ENCODE results near the gene CERCAM.

The CERCAM gene

DNA sequence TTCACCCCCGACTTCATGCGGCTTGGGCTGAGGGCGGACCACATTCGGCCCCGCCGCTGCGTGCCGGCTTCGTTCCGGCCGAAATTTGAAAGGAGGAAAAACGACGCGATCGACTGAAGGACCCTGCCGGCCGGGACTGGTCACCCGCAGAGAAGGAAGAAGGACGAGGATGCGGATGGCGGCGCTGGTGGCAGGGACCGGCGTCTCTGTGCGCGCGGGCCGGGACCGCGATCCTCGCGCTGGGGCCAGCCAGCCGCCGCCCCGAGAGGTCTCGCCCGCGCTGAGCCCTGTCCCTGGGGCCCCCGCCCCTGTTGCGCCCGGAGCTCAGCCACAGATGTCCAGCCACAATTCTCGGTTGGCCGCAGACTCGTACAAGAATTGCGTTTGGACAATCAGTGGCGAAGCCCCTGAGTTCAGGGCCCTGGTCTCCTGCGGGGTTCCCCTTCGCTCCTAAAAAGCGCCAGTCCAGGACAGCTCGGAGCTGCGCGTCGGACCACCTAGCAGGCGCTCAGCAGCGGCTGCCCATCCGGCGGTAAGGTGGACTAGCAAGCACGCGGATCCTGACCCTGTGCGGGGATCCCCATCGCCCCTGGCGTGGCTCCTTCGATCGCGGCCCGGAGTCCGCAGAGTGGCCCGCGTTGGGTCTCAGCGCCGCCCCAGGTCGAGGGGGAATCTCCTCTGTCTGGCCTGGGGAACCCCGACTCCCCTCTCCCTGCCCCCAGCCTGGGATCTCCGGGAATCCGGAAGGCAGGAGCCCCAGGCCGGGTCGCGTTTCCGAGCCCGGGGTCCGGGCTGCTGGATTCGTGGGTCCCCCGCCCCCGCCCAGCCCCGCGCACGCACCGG, 28.1 kb upstream of the CERCAM start:
- TF ChIP-seq SPI1 (IDR thresholded peaks at IDR 0.05; ENCODE audit: borderline replicate concordance, low read depth), result no peak
- no peak for TF ChIP-seq POLR2AphosphoS5 (IDR thresholded peaks at IDR 0.05; ENCODE audit: low read depth)
- TF ChIP-seq REST (IDR thresholded peaks at IDR 0.05; ENCODE audit: insufficient replicate concordance, low read depth), result no peak
- TF ChIP-seq GABPA (IDR thresholded peaks at IDR 0.05; ENCODE audit: low read depth), result no peak
- TF ChIP-seq, protein P1, sequence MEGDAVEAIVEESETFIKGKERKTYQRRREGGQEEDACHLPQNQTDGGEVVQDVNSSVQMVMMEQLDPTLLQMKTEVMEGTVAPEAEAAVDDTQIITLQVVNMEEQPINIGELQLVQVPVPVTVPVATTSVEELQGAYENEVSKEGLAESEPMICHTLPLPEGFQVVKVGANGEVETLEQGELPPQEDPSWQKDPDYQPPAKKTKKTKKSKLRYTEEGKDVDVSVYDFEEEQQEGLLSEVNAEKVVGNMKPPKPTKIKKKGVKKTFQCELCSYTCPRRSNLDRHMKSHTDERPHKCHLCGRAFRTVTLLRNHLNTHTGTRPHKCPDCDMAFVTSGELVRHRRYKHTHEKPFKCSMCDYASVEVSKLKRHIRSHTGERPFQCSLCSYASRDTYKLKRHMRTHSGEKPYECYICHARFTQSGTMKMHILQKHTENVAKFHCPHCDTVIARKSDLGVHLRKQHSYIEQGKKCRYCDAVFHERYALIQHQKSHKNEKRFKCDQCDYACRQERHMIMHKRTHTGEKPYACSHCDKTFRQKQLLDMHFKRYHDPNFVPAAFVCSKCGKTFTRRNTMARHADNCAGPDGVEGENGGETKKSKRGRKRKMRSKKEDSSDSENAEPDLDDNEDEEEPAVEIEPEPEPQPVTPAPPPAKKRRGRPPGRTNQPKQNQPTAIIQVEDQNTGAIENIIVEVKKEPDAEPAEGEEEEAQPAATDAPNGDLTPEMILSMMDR (IDR thresholded peaks at IDR 0.05; ENCODE audit: insufficient read depth, low read length), result no peak
- no peak for DNase-seq (ENCODE audit: low read depth in 1 of 2, low spot score in 1 of 2)
- no peak overlapping the region for H3K27ac ChIP-seq (replicated peaks)
- no peaks in the 10 kb centered on the region for H3K27me3 ChIP-seq (ENCODE audit: insufficient read depth, poor library complexity, severe bottlenecking)
- no peak overlapping the region for H3K4me3 ChIP-seq (replicated peaks; ENCODE audit: insufficient read depth, low read length)

GRCh38 chr9:128393145-128393775, 27.4 kb upstream of the CERCAM start:
- H3K4me3 ChIP-seq (replicated peaks; ENCODE audit: insufficient read depth, low read length), result no peak overlapping the region
- no peak overlapping the region for H3K27ac ChIP-seq (replicated peaks)
- no peak for TF ChIP-seq POLR2AphosphoS5 (IDR thresholded peaks at IDR 0.05; ENCODE audit: low read depth)
- TF ChIP-seq, protein P1 (IDR thresholded peaks at IDR 0.05; ENCODE audit: insufficient read depth, low read length), result no peak
- TF ChIP-seq REST (IDR thresholded peaks at IDR 0.05; ENCODE audit: insufficient replicate concordance, low read depth), result no peak
- TF ChIP-seq GABPA (IDR thresholded peaks at IDR 0.05; ENCODE audit: low read depth), result no peak
- no peak for TF ChIP-seq SPI1 (IDR thresholded peaks at IDR 0.05; ENCODE audit: borderline replicate concordance, low read depth)
- no peak for DNase-seq (ENCODE audit: low read depth in 1 of 2, low spot score in 1 of 2)
- no peaks in the 10 kb centered on the region for H3K27me3 ChIP-seq (ENCODE audit: insufficient read depth, poor library complexity, severe bottlenecking)

GRCh38 chr9:128393970-128394369, 26.7 kb upstream of the CERCAM start:
- H3K4me3 ChIP-seq (replicated peaks; ENCODE audit: insufficient read depth, low read length), result no peak overlapping the region
- no peak overlapping the region for H3K27ac ChIP-seq (replicated peaks)
- no peak for TF ChIP-seq GABPA (IDR thresholded peaks at IDR 0.05; ENCODE audit: low read depth)
- TF ChIP-seq SPI1 (IDR thresholded peaks at IDR 0.05; ENCODE audit: borderline replicate concordance, low read depth), result no peak
- peak; percentile 29 for TF ChIP-seq REST (IDR thresholded peaks at IDR 0.05; ENCODE audit: insufficient replicate concordance, low read depth)
- DNase-seq (ENCODE audit: low read depth in 1 of 2, low spot score in 1 of 2), result no peak
- no peaks in the 10 kb centered on the region for H3K27me3 ChIP-seq (ENCODE audit: insufficient read depth, poor library complexity, severe bottlenecking)

Measured in HL-60 (cell line).